ENCODE measurements around the gene KIFC1. TPM values are rescaled to one million over a fixed set of nuclear protein-coding genes. Genes with fewer than 3 reads are reported as not detected.

Gene KIFC1
- total and polyA plus RNA-seq, 9 of the 15 experiments (the other 6 are each of a cell fraction or from before 2014, with no cell fraction given), result 1.3 to 95.2 (median 76.9) TPM

- 0 out of 2 replicates have a peak, but pooled peaks have one; percentile 17 for TF ChIP-seq POLR2G (IDR thresholded peaks at IDR 0.05; ENCODE audit: low read depth, low read length)
- no peak for TF ChIP-seq MED1 (CRISPR knock-in tag; IDR thresholded peaks at IDR 0.05; ENCODE audit: borderline replicate concordance)
Observed at GRCh38 chr6:33456156-33456555, 64.5 kb downstream of the KIFC1 start (continued).

GRCh38 chr6:33458676-33459075 lies 67.1 kb downstream of the KIFC1 start:
- H3K79me2 ChIP-seq (ENCODE audit: control insufficient read depth, insufficient read depth, low read length), result peaks cover 25% of the 10 kb centered on the region
- TF ChIP-seq, protein P1, sequence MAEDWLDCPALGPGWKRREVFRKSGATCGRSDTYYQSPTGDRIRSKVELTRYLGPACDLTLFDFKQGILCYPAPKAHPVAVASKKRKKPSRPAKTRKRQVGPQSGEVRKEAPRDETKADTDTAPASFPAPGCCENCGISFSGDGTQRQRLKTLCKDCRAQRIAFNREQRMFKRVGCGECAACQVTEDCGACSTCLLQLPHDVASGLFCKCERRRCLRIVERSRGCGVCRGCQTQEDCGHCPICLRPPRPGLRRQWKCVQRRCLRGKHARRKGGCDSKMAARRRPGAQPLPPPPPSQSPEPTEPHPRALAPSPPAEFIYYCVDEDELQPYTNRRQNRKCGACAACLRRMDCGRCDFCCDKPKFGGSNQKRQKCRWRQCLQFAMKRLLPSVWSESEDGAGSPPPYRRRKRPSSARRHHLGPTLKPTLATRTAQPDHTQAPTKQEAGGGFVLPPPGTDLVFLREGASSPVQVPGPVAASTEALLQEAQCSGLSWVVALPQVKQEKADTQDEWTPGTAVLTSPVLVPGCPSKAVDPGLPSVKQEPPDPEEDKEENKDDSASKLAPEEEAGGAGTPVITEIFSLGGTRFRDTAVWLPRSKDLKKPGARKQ (CRISPR knock-in tag; IDR thresholded peaks at IDR 0.05), result no peak
- TF ChIP-seq ZNF175 (CRISPR knock-in tag; IDR thresholded peaks at IDR 0.05; ENCODE audit: low read depth), result no peak
- TF ChIP-seq HNRNPK (IDR thresholded peaks at IDR 0.05; ENCODE audit: low read depth, low read length, poor library complexity, severe bottlenecking), result no peak
- TF ChIP-seq ZNF133 (CRISPR knock-in tag; IDR thresholded peaks at IDR 0.05), result no peak
- TF ChIP-seq MYNN (IDR thresholded peaks at IDR 0.05), result no peak
- TF ChIP-seq MYNN (CRISPR knock-in tag; IDR thresholded peaks at IDR 0.05), result no peak
- TF ChIP-seq ZNF174 (CRISPR knock-in tag; IDR thresholded peaks at IDR 0.05), result no peak
- TF ChIP-seq ZNF518B (CRISPR knock-in tag; IDR thresholded peaks at IDR 0.05), result no peak
- no peak for TF ChIP-seq NCOA6 (IDR thresholded peaks at IDR 0.05)
- FAIRE-seq, result no peak
- peaks cover 27% of the 10 kb centered on the region for H3K36me3 ChIP-seq (ENCODE audit: control insufficient read depth, insufficient read depth, low read length)
- ChIA-PET CTCF (ENCODE audit: low intra/inter-chr PET ratio) (no interaction called here), POLR2A (interaction anchor here (0.6 to 1.3 kb wide), 6 partner anchors 8 to 187 kb away, joined by 3 to 8 read pairs (median 3); partner anchors contain the start of genes RPS18 and VPS52)
- H3K4me3 ChIP-seq, result no peak overlapping the region
- no peak overlapping the region for H3K4me2 ChIP-seq (ENCODE audit: insufficient read depth, low read length)
- no peaks in the 10 kb centered on the region for H4K20me1 ChIP-seq (replicated peaks; ENCODE audit: control insufficient read depth, insufficient read depth, low read length)
- peaks cover 16 to 17% of the 10 kb centered on the region in 2 experiments; a peak in 4 of 5 replicates for H3K4me1 ChIP-seq (replicated peaks in 1 of 2; ENCODE audit: control insufficient read depth in 2 of 2, insufficient read depth in 2 of 2, low read length in 2 of 2)
- H3K27me3 ChIP-seq (ENCODE audit: control insufficient read depth in 2 of 2, insufficient read depth in 2 of 2, low read length in 2 of 2), result no peaks in the 10 kb centered on the region
- ATAC-seq, result no peak
- H2AFZ ChIP-seq (ENCODE audit: low read depth, low read length), result no peak overlapping the region
- WGBS (ENCODE audit: insufficient coverage, low coverage, missing lambda C conversion rate), result 4% methylated on average over 3 of the region's 3 CpGs
- no peak overlapping the region for H3K27ac ChIP-seq (ENCODE audit: extremely low read depth, low read depth, low read length)
- H3K9ac ChIP-seq (ENCODE audit: insufficient read depth in 1 of 2, low read depth in 2 of 2, low read length in 2 of 2), result no peak overlapping the region
- BruUV-seq (replicated peaks), result no TSS peak
- in situ Hi-C loops (cut with MboI) (no loop called here), intact Hi-C loops (cut with micrococcal nuclease) (no loop called here)
- no peaks in the 10 kb centered on the region for H3K9me3 ChIP-seq (replicated peaks; ENCODE audit: control insufficient read depth, insufficient read depth, low read depth, low read length)
- no peak for DNase-seq (ENCODE audit: extremely low read depth in 1 of 4, low spot score in 3 of 4)
- H3K9me1 ChIP-seq (ENCODE audit: control insufficient read depth, insufficient read depth, low read length), result no peaks in the 10 kb centered on the region
